Activated CD8-positive, alpha-beta T cell treated with anti-CD3 and anti-CD28 coated beads for 36 hours (primary cell): ENCODE results near the gene ZNF37A. TPM values are rescaled to one million over a fixed set of nuclear protein-coding genes. Genes with fewer than 3 reads are reported as not detected.

Source experiments
- ATAC-seq: fragments of 200-7000 bp; cut with Tn5 transposase; one replicate; pipeline ENCODE4 v1.10.0; 2021; ENCODE audit warnings: mild to moderate bottlenecking, moderate library complexity
- CTCF ChIA-PET: fragments of 350-600 bp; sonication (Branson Sonifier 250); formaldehyde crosslinking; loops from one replicate; lab custom pipeline; 2021; ENCODE audit warnings: antibody characterized with exemption; lab: Charles Lee
- POLR2A ChIA-PET: fragments of 350-600 bp; sonication (Branson Sonifier 250); formaldehyde crosslinking; loops from one replicate; lab custom pipeline; 2021; ENCODE audit warnings: antibody characterized with exemption; lab: Charles Lee
- DNase-seq: peaks from one replicate; pipeline ENCODE4 v3.0.0-alpha.2; 2020
- H3K27ac Mint-ChIP-seq: one replicate; pipeline ENCODE4 v1.8.0; 2021; ENCODE audit warnings: mild to moderate bottlenecking, mixed read lengths
- H3K27me3 Mint-ChIP-seq: one replicate; pipeline ENCODE4 v1.8.0; 2021; ENCODE audit warnings: mixed read lengths
- H3K36me3 Mint-ChIP-seq: one replicate; pipeline ENCODE4 v1.8.0; 2021; ENCODE audit warnings: low read depth, mixed read lengths
- H3K4me1 Mint-ChIP-seq: one replicate; pipeline ENCODE4 v1.8.0; 2021; ENCODE audit warnings: low read depth, mixed read lengths
- H3K4me3 Mint-ChIP-seq: one replicate; pipeline ENCODE4 v1.8.0; 2021; ENCODE audit warnings: mild to moderate bottlenecking, moderate library complexity, mixed read lengths
- H3K9me3 Mint-ChIP-seq: one replicate; pipeline ENCODE4 v1.8.0; 2021; ENCODE audit warnings: mixed read lengths
- CTCF ChIP-seq: fragments of 200-600 bp; IDR thresholded peaks from one replicate; pipeline ENCODE4 v1.8.0; 2022; ENCODE audit warnings: antibody characterized with exemption, mild to moderate bottlenecking
- intact Hi-C: fragments of 100-400 bp; cut with micrococcal nuclease; formaldehyde crosslinking; loops from one replicate; pipeline ENCODE4 v1.10.0; 2022
- total RNA-seq, 2 experiments: library from RNA; stranded (reverse); gene quantifications; one replicate each; pipeline ENCODE4 v1.2.3, GENCODE V29; 2021

ZNF37A gene
- total RNA-seq, 2 experiments from 2014 or later, result 22.6 to 26.0 TPM

DNA sequence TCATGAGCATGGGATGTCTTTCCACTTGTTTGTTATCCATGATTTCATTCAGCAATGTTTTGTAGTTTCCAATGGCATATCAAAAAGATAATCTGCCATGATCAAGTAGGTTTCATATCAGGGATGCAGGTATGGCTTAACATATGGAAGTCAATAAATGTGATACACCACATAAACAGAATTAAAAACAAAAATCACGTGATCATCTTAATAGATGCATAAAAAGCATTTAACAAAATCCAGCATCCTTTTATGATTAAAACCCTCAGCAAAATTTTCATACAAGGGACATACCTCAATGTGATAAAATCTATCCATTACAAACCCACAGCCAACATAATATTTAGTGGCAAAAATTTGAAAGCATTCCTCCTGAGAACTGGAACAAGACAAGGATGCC lies 90.3 kb downstream of the ZNF37A start:
- Mint-ChIP-seq H3K27me3 (no peaks in the 10 kb centered on the region), H3K36me3 (no peaks in the 10 kb centered on the region), H3K4me1 (no peaks in the 10 kb centered on the region), H3K9me3 (peaks cover 12% of the 10 kb centered on the region), H3K4me3 (no peak overlapping the region), H3K27ac (no peak overlapping the region)
- ATAC-seq, result no peak
- TF ChIP-seq CTCF, result no peak
- ChIA-PET CTCF (no interaction called here), POLR2A (no interaction called here)
- intact Hi-C loops, result no loop called here
- DNase-seq, result no peak

Other genes starting within 250 kb of the ZNF37A start
- gene ZNF248, start 236.7 kb upstream of the ZNF37A start, total RNA-seq, result 1 to 10 TPM; 8.3 to 8.5 TPM
- 1 to 10 TPM; 7.5 to 8.8 TPM for gene ZNF25, start 117.7 kb upstream of the ZNF37A start, total RNA-seq
- gene ZNF33A, start 83.7 kb upstream of the ZNF37A start, total RNA-seq, result 10 to 100 TPM; 21.2 to 27.1 TPM